Measurements from ENCODE around the gene CAPN2.

The CAPN2 gene

DNA sequence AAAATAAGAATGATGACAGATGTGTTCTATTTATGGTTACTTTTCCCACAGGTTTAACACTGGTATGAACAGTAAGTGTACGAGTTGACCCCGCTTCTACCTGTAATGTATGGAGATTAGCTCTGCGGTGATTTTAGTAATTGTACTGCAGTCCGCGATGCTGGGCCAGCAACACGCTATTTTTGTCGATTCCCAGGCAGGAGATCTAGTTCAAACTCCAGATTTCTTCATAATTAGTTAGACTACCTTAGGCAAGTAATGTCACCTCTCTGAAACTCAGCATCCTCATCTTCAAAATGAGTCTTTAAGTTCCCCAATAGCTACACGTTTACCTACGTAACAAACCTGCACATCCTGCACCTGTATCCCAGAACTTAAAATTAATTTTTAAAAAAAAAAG is 111.9 kb downstream of the CAPN2 start:
- H3K79me2 ChIP-seq (ENCODE audit: insufficient read depth, low read length): no peaks in the 10 kb centered on the region; the same call in 1 of the 2 replicates
- H3K9me3 ChIP-seq (ENCODE audit: insufficient read depth, low read length): no peaks in the 10 kb centered on the region
- H2AFZ ChIP-seq (ENCODE audit: low read depth, low read length, severe bottlenecking): no peak overlapping the region
- no peak overlapping the region for H3K27ac ChIP-seq (ENCODE audit: low read depth, low read length)
- H3K36me3 ChIP-seq (ENCODE audit: low read length): no peaks in the 10 kb centered on the region
- H3K4me2 ChIP-seq (ENCODE audit: low read depth, low read length, poor library complexity, severe bottlenecking): no peak overlapping the region
- no peak overlapping the region for H3K9ac ChIP-seq (ENCODE audit: low read length)
- peaks cover 5% of the 10 kb centered on the region; the same call in 1 of the 2 replicates for H4K20me1 ChIP-seq (ENCODE audit: low read depth, low read length)
- no peak overlapping the region for H3K4me3 ChIP-seq (ENCODE audit: insufficient read depth, low read length, poor library complexity, severe bottlenecking)
- TF ChIP-seq EZH2phosphoT487 (conservative IDR thresholded peaks at IDR 0.05; ENCODE audit: low read length): no peak
- TF ChIP-seq, protein P1, sequence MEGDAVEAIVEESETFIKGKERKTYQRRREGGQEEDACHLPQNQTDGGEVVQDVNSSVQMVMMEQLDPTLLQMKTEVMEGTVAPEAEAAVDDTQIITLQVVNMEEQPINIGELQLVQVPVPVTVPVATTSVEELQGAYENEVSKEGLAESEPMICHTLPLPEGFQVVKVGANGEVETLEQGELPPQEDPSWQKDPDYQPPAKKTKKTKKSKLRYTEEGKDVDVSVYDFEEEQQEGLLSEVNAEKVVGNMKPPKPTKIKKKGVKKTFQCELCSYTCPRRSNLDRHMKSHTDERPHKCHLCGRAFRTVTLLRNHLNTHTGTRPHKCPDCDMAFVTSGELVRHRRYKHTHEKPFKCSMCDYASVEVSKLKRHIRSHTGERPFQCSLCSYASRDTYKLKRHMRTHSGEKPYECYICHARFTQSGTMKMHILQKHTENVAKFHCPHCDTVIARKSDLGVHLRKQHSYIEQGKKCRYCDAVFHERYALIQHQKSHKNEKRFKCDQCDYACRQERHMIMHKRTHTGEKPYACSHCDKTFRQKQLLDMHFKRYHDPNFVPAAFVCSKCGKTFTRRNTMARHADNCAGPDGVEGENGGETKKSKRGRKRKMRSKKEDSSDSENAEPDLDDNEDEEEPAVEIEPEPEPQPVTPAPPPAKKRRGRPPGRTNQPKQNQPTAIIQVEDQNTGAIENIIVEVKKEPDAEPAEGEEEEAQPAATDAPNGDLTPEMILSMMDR (IDR thresholded peaks at IDR 0.05; ENCODE audit: insufficient read depth, low read length, poor library complexity, severe bottlenecking): no peak
- no peaks in the 10 kb centered on the region for H3K9me2 ChIP-seq (replicated peaks; ENCODE audit: insufficient read depth, low read length)
- no peaks in the 10 kb centered on the region for H3F3A ChIP-seq (ENCODE audit: insufficient read depth)
- no peaks in the 10 kb centered on the region for H3K27me3 ChIP-seq (ENCODE audit: low read length)

DNA sequence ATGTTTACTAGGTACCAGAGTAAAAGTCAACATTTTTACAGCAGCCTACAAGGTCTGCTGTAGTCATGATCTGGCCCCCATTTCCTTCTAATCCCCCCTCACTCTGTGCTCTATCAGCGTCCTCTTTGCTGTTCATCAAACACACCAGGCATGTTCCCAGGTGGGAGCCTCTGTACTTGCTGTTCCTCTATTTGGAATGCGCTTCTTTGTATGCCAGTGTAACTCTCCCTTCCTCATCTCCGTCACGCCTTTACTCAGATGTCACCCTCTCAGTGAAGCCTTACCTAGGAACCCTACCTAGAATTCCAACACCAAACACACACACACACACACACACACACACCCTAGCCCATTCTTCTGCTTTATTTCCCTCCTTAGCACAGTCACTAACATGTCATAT is 112.4 kb downstream of the CAPN2 start:
- H3K4me3 ChIP-seq (ENCODE audit: insufficient read depth, low read length, poor library complexity, severe bottlenecking): no peak overlapping the region
- H3K9me2 ChIP-seq (replicated peaks; ENCODE audit: insufficient read depth, low read length): no peaks in the 10 kb centered on the region
- peaks cover 4% of the 10 kb centered on the region; the same call in 1 of the 2 replicates for H3K79me2 ChIP-seq (ENCODE audit: insufficient read depth, low read length)
- H3K36me3 ChIP-seq (ENCODE audit: low read length): no peaks in the 10 kb centered on the region
- H3K9me3 ChIP-seq (ENCODE audit: insufficient read depth, low read length): no peaks in the 10 kb centered on the region
- H3F3A ChIP-seq (ENCODE audit: insufficient read depth): no peaks in the 10 kb centered on the region
- no peak overlapping the region for H3K27ac ChIP-seq (ENCODE audit: low read depth, low read length)
- no peaks in the 10 kb centered on the region for H3K27me3 ChIP-seq (ENCODE audit: low read length)
- no peak overlapping the region for H3K9ac ChIP-seq (ENCODE audit: low read length)
- no peak for TF ChIP-seq EZH2phosphoT487 (conservative IDR thresholded peaks at IDR 0.05; ENCODE audit: low read length)
- TF ChIP-seq, protein P1 (IDR thresholded peaks at IDR 0.05; ENCODE audit: insufficient read depth, low read length, poor library complexity, severe bottlenecking): no peak
- H3K4me2 ChIP-seq (ENCODE audit: low read depth, low read length, poor library complexity, severe bottlenecking): no peak overlapping the region
- H4K20me1 ChIP-seq (ENCODE audit: low read depth, low read length): peaks cover 5% of the 10 kb centered on the region; the same call in 1 of the 2 replicates
- no peak overlapping the region for H2AFZ ChIP-seq (ENCODE audit: low read depth, low read length, severe bottlenecking)

Measured in SU-DHL-6 (cell line).